Suprapubic skin (tissue), 3 donors: ENCODE measurements around the gene SLC8A1.

Experiments used
- CTCF ChIP-seq, 2 donors: fragments of 200-600 bp in 1 of 2; fragments of 450-650 bp in 1 of 2; sonication (generic) in 1 of 2; IDR thresholded peaks; one replicate each; pipeline ENCODE4 v1.5.1; 2016 to 2019; ENCODE audit warnings: antibody characterized with exemption in 2 of 2, mild to moderate bottlenecking in 1 of 2, moderate library complexity in 1 of 2
- EP300 ChIP-seq: sonication (generic); formaldehyde crosslinking; IDR thresholded peaks from one replicate; pipeline ENCODE4 v1.6.1; 2017; ENCODE audit warnings: antibody characterized with exemption
- POLR2A ChIP-seq, 2 donors: fragments of 450-650 bp; IDR thresholded peaks; one replicate each; pipeline ENCODE4 v1.6.1; 2017; ENCODE audit warnings: antibody characterized with exemption in 2 of 2, mild to moderate bottlenecking in 2 of 2, moderate library complexity in 2 of 2

GRCh38 chr2:40440835-40441234 is 11.1 kb downstream of the SLC8A1 start:
- TF ChIP-seq POLR2A (IDR thresholded peaks at IDR 0.05) (no peak), CTCF (IDR thresholded peaks at IDR 0.05) (no peak), EP300 (no peak)
